ENCODE results near the gene ARHGAP22. TPM values are rescaled to one million over a fixed set of nuclear protein-coding genes. Genes with fewer than 3 reads are reported as not detected.

The ARHGAP22 gene
- total RNA-seq, 1 experiment from 2014 or later: 0.53 TPM

DNA sequence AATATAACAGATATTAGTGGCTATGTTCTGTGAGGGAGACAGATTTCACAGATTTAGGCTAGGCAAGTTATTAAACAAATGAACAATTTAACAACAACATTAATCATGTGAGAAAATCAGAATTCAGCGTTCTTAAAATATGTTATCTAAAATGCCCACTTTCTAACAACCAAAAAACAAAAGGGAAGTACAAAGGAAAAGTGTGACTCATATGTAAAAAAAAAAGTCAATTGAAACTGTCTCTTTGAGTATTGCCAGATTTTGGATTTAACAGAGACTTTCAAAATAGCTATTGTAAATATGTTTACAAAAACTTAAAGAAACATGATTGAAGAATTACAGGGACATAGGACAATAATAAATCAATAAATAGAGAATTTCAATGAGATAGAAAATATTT is 34.8 kb upstream of the ARHGAP22 start:
- H3K9me3 ChIP-seq (replicated peaks): no peaks in the 10 kb centered on the region
- H3K27ac ChIP-seq: no peak overlapping the region
- no peak for DNase-seq (ENCODE audit: low read depth in 1 of 2, low spot score in 2 of 2)
- H3K4me1 ChIP-seq (replicated peaks): no peaks in the 10 kb centered on the region
- H3K36me3 ChIP-seq: no peaks in the 10 kb centered on the region
- H3K4me3 ChIP-seq: no peak overlapping the region
- no peaks in the 10 kb centered on the region for H3K27me3 ChIP-seq (replicated peaks)

DNA sequence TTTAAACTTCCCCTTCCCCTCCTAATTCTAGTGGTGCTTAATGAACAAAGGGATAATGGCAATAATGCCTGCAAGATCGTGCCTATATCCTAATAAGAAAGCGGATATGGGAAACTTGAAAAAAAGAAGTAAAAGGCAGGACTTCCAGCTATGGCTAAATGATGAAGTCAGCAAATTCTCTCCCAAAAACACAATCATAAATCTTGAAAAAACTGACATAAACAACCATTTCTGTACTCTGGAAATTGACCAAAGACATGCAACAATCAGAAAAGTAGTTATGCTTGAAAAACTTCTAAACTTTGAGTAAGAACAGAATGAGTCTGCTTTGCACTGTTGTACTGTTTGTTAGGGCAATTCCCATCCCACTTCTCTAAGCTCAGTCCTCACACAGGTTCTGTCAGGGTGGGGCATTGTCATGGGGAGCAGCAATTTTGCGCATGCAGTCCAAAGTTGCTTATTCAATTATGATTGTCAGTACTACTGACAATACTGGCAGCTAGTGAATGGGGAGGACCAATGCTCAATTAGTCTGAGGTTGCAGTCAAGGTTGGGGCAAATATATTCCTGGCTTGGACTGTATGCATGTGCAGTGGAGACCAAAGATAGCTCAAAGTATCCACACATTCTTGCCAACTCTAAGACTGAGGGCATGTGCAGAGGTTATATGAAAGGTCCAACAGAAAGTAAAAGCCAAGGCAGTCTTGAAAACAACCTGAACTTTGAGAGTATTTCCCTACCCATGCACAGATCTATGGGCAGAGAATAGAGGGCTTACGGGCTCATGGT is 34.1 kb upstream of the ARHGAP22 start:
- no peaks in the 10 kb centered on the region for H3K27me3 ChIP-seq (replicated peaks)
- H3K9me3 ChIP-seq (replicated peaks): no peaks in the 10 kb centered on the region
- H3K27ac ChIP-seq: no peak overlapping the region
- no peak overlapping the region for H3K4me3 ChIP-seq
- no peaks in the 10 kb centered on the region for H3K4me1 ChIP-seq (replicated peaks)
- DNase-seq (ENCODE audit: low read depth in 1 of 2, low spot score in 2 of 2): no peak
- no peaks in the 10 kb centered on the region for H3K36me3 ChIP-seq

DNA sequence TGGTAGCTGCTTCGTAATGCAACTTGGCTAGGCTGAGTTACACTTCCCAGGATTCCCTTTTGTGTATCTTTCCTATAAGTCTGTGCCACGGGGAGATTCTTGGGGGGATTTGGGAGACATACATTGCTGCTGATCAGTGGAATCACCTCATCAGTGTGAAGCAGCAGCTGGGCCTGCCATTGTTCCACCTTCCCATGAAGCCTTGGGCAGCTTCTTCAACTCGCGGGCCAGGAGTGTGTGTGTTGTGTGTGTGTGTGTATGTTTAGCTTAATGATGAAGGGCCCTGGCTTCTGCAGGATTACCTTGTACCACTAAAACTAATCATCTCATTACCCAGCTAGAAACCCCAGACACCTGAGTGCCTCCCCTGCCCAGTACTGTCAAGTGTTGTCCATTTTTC is 33.3 kb upstream of the ARHGAP22 start:
- H3K36me3 ChIP-seq: no peaks in the 10 kb centered on the region
- H3K9me3 ChIP-seq (replicated peaks): no peaks in the 10 kb centered on the region
- no peak overlapping the region for H3K4me3 ChIP-seq
- no peaks in the 10 kb centered on the region for H3K27me3 ChIP-seq (replicated peaks)
- H3K4me1 ChIP-seq (replicated peaks): no peaks in the 10 kb centered on the region
- no peak overlapping the region for H3K27ac ChIP-seq
- DNase-seq (ENCODE audit: low read depth in 1 of 2, low spot score in 2 of 2): no peak

DNA sequence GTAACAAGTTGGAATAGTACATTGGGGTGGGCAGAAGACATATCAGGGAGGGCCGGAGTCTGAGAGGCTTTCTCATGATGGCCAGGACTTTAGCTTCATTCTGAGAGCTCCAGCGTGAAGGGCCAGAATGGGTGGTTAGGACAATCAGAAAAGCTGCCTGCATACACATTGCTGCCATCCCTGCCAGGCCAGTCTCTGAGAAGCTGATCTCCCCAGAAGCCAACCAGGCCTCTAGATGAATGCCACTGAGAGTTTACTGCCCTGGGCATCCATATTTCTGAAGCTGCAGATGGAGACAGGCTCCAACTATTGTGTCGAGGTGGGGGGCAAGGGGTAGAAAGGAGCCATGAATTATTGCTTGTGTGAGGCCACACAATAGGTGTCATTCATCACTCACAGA is 32.0 kb upstream of the ARHGAP22 start:
- no peaks in the 10 kb centered on the region for H3K36me3 ChIP-seq
- H3K27ac ChIP-seq: no peak overlapping the region
- no peaks in the 10 kb centered on the region for H3K9me3 ChIP-seq (replicated peaks)
- DNase-seq (ENCODE audit: low read depth in 1 of 2, low spot score in 2 of 2): no peak
- no peaks in the 10 kb centered on the region for H3K27me3 ChIP-seq (replicated peaks)
- no peaks in the 10 kb centered on the region for H3K4me1 ChIP-seq (replicated peaks)
- no peak overlapping the region for H3K4me3 ChIP-seq

DNA sequence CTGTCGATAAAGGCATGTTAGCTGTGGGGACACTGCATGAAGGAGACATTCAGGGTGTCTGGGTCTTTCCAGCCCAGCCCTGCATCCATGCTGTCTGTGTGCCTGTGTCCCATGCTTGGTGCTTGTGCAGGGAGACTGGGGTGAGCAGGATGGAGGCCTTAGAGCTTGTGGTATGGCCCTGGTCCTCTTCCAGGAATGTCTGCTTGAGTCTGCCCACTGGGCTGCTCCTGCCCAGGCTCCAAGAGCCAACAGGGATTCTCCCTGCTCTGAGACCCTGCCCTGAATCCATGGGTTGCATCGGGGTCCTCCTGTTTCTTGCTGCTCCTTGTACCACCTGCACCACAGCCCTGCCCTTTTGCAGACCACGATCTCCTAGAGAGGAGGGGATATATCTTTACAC is 31.4 kb upstream of the ARHGAP22 start:
- H3K27ac ChIP-seq: no peak overlapping the region
- no peaks in the 10 kb centered on the region for H3K36me3 ChIP-seq
- no peaks in the 10 kb centered on the region for H3K4me1 ChIP-seq (replicated peaks)
- DNase-seq (ENCODE audit: low read depth in 1 of 2, low spot score in 2 of 2): no peak
- no peak overlapping the region for H3K4me3 ChIP-seq
- no peaks in the 10 kb centered on the region for H3K27me3 ChIP-seq (replicated peaks)
- H3K9me3 ChIP-seq (replicated peaks): no peaks in the 10 kb centered on the region

DNA sequence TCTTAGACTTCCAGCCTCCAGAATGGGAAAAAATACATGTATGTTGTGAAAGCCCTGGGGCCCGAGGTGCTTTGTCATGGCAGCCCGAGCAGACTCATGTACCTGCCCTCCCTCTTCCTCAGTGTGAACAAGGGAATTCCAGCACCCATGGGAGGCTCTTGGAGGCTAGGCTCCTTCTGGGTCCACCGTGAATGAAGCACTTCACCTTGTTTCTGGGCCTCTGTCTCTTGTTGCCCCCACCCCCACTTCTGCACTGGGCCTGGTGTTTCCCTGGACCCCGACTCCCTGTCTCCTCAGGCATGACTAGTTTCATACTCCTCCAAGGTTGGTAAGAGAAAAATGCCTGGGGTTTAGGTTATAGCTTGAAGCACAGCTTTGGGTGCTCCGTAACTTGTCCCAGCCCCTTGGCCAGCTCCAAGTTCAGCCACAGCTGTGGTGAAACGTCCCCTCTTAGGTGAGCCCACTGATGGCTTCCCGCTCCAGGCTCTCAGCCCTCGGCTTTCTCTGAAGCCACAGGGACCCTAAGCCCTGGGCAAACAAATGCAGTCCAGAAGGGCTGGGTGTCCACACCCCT is 30.2 kb upstream of the ARHGAP22 start:
- DNase-seq (ENCODE audit: low read depth in 1 of 2, low spot score in 2 of 2): no peak
- Histone ChIP-seq H3K4me3 (no peak overlapping the region), H3K36me3 (no peaks in the 10 kb centered on the region), H3K4me1 (replicated peaks) (no peaks in the 10 kb centered on the region), H3K27ac (no peak overlapping the region), H3K9me3 (replicated peaks) (no peaks in the 10 kb centered on the region), H3K27me3 (replicated peaks) (no peaks in the 10 kb centered on the region)

DNA sequence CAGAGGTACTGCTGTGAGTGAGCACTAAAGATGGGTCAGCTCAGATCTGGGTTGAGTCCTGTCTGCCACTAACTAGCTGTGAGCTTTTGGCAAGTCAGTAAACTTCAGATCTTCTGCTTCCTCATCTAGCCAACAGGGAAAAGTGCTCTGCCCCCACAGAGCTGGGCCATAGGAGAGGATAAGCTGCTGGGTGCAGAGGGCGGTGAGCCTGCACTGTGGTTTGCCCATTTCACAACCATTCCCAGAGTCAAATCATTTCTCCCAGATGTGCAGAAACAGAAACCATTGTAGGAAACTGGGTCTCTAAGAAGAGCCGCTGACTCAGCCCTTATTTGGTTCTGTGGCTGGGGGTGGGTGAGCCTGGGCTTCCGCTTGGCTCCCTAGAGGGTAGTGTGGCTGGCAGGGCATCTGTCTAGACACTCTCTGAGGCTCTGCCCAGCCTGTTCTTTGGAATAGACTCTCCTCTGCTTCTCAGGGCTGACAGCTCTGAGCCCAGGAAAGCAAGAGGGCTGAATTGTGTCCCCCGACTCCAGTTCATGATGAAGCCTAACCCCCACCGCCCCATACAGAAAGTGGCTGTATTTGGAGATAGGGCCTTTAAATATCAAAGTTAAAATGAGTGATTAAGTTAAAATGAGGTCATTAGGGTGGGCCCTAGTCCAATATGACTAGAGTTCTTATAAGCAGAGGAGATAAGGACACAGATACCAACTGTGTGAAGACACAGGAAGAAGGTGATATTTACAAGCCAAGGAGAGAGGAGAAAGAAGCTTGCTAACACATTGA is 29.5 kb upstream of the ARHGAP22 start:
- no peak overlapping the region for H3K27ac ChIP-seq
- no peak for DNase-seq (ENCODE audit: low read depth in 1 of 2, low spot score in 2 of 2)
- H3K9me3 ChIP-seq (replicated peaks): no peaks in the 10 kb centered on the region

DNA sequence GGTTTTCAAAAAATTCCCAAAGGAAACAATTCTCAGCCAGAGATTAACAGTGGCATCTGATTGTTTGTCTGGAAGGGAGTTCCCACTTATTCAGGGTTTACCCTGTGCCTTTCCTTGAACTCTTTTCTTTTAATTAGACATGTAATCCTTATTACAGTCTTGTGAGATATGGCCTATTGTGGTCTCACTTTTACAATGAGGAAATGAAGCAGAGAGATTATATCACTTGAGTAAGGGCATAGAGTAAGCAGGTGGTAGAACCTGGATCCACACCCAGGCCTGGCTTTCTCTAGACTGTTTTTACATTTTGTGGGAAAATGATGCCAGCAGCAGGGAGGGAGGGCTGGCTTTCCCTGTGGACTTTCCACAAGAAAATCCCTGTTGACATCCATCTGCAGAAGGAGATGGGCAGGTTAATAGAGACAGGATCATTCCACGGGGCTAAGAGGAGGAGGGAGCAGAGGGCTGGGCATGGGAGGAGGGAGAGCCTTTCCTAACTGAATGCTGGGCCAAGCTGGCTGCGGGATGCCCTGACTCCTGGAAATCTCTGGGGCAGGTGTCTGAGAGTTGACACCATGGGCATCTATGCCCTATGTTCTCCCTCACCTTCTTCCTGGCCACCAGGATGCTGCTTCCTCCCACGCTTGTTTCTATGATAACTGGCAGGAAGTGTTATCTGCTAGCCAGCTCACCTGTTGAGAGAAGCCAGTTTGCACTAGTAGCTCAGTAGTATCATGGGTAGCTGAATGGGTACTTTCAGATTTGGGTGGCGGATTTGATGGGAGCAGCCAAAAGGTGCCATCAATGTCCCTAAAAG is 28.7 kb upstream of the ARHGAP22 start:
- Histone ChIP-seq H3K4me3 (no peak overlapping the region), H3K36me3 (no peaks in the 10 kb centered on the region), H3K27ac (no peak overlapping the region), H3K9me3 (replicated peaks) (no peaks in the 10 kb centered on the region), H3K4me1 (replicated peaks) (no peaks in the 10 kb centered on the region), H3K27me3 (replicated peaks) (no peaks in the 10 kb centered on the region)
- DNase-seq (ENCODE audit: low read depth in 1 of 2, low spot score in 2 of 2): no peak

More for the DNA sequence above, 29.5 kb upstream of the ARHGAP22 start:
- no peak overlapping the region for H3K4me3 ChIP-seq
- no peaks in the 10 kb centered on the region for H3K36me3 ChIP-seq
- H3K4me1 ChIP-seq (replicated peaks): no peaks in the 10 kb centered on the region
- H3K27me3 ChIP-seq (replicated peaks): no peaks in the 10 kb centered on the region

DNA sequence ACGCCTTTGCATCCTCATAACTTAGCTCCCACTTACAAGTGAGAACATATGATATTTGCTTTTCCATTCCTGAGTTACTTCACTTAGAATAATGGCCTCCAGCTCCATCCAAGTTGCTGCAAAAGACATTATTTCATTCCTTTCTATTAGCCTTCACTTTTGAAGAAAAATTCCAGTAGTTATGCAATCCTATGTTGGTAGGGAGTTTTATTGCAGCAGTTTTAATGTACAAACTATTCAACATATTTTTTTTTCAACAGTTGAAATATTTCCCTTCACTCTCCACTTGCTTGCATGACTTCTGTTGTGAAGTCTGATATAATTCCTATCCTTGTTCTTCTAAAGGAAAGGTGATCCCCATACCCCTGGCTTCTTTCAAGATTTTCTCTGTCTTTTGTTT is 27.3 kb upstream of the ARHGAP22 start:
- Histone ChIP-seq H3K9me3 (replicated peaks) (no peaks in the 10 kb centered on the region), H3K27ac (no peak overlapping the region), H3K4me1 (replicated peaks) (no peaks in the 10 kb centered on the region), H3K27me3 (replicated peaks) (no peaks in the 10 kb centered on the region), H3K36me3 (no peaks in the 10 kb centered on the region), H3K4me3 (no peak overlapping the region)
- no peak for DNase-seq (ENCODE audit: low read depth in 1 of 2, low spot score in 2 of 2)

DNA sequence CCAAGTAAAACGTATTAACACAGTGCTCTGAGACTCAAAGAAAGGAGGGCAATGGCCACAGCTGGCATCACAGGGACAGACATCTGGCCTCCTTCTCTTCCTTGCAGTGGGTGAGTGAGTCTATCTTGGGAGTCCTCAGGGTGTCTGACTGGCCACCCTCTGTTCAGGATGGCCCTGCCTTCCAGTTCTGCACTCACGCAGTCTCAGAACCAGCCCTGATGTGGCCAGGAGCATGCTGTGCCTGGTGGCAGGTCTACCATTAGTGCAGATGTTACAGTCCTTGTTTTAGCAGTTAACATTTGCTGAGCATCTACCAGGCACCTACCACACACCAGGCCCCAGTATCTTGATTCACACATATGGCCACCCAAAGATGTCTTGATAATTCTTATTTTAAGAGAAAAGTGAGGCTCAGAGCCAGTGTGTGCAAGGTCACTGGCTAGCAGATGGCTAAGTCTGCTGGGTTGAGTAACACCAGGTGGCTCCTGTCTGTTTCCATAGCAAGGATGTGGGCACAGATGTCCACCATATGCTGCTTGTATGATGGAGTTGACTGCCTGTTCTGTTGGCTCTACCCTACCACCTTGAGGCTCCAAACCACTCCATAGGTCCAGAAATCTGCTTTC is 23.2 kb upstream of the ARHGAP22 start:
- Histone ChIP-seq H3K27ac (no peak overlapping the region), H3K36me3 (no peaks in the 10 kb centered on the region), H3K4me1 (replicated peaks) (no peaks in the 10 kb centered on the region), H3K4me3 (no peak overlapping the region), H3K27me3 (replicated peaks) (no peaks in the 10 kb centered on the region), H3K9me3 (replicated peaks) (no peaks in the 10 kb centered on the region)
- no peak for DNase-seq (ENCODE audit: low read depth in 1 of 2, low spot score in 2 of 2)

DNA sequence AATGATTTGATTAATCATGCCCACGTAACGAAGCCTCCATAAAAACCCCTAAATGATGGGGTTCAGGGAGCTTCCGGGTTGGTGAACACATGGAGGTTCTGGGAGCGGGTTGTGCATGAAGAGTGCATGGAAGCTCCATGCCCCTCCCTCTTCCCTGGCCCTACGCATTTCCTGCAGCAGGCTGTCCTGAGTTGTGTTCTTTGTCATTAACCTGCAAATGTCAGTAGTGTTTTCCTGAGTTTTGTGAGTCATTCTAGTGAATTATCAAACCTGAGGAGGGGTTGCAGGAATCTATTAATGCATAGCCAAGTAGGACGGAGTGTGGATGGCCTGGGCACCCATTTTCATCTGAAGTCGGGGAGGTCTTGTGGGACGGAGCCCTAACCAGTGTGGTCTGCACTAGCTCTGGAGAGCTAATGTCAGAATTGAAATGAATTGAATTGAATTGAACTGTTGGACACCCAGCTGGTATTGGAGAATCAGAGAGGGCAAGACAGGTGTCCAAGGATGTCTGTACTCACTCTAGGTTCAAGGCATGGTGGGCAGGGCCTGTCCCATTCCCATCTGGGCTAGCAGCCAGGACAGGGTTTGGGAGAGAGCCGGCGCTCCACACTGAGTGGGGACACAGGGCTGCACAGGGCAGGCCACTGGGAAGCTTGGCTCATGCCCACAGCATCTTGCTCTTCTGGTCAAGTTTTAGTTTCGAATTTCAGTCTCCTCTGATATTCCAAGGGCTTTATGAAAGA is 22.3 kb upstream of the ARHGAP22 start:
- no peaks in the 10 kb centered on the region for H3K27me3 ChIP-seq (replicated peaks)
- no peaks in the 10 kb centered on the region for H3K9me3 ChIP-seq (replicated peaks)
- H3K4me3 ChIP-seq: no peak overlapping the region
- no peak for DNase-seq (ENCODE audit: low read depth in 1 of 2, low spot score in 2 of 2)
- H3K27ac ChIP-seq: no peak overlapping the region
- no peaks in the 10 kb centered on the region for H3K4me1 ChIP-seq (replicated peaks)
- H3K36me3 ChIP-seq: no peaks in the 10 kb centered on the region

DNA sequence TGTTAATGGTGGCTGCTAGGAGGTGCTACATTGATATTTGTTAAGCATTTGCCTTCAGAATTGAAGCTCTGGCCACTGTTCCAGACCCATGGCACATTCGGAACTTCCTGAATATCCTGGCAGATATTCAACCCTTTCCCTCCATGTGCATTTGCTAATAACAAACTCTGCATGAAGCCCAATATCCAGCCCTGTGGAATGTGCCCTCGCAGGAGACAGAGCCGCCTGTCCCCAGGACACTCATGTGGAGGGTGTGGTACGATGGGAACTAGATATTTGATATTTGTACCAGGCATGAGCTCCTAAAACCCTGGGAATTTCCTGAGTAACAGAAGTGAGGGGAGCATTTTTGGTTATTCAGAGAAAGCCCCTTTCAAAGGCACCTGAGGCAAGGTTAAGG is 21.6 kb upstream of the ARHGAP22 start:
- no peak overlapping the region for H3K4me3 ChIP-seq
- no peak overlapping the region for H3K27ac ChIP-seq
- H3K4me1 ChIP-seq (replicated peaks): no peaks in the 10 kb centered on the region
- no peak for DNase-seq (ENCODE audit: low read depth in 1 of 2, low spot score in 2 of 2)
- H3K9me3 ChIP-seq (replicated peaks): no peaks in the 10 kb centered on the region
- no peaks in the 10 kb centered on the region for H3K27me3 ChIP-seq (replicated peaks)
- no peaks in the 10 kb centered on the region for H3K36me3 ChIP-seq

DNA sequence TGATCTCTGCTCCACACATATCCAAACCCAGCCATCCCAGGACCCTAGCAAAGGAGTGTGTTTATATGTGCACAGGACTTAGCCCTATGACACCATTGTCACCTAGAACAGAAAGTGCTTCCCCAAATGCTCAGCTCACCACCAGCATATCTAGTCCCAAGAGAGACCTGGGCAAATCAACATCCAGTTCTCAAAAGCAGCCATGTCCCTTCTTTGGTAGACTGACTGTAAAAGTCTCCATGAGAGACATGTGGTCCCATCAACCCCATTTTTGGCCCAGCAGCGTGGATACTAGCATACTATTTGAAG is 20.9 kb upstream of the ARHGAP22 start:
- no peak overlapping the region for H3K27ac ChIP-seq
- DNase-seq (ENCODE audit: low read depth in 1 of 2, low spot score in 2 of 2): no peak
- H3K36me3 ChIP-seq: no peaks in the 10 kb centered on the region
- H3K4me1 ChIP-seq (replicated peaks): no peaks in the 10 kb centered on the region
- no peak overlapping the region for H3K4me3 ChIP-seq
- no peaks in the 10 kb centered on the region for H3K27me3 ChIP-seq (replicated peaks)
- H3K9me3 ChIP-seq (replicated peaks): no peaks in the 10 kb centered on the region

Data from SJSA1 (cell line).